ENCODE data around the gene DPT.

DPT gene

GRCh38 chr1:168656485-168656884, 72.5 kb downstream of the DPT start:
- no peak for DNase-seq (ENCODE audit: low spot score)

- no peak for DNase-seq (ENCODE audit: low spot score)
These were observed 74.6 kb downstream of the DPT start for GRCh38 chr1:168654198-168654915.

- DNase-seq (ENCODE audit: low spot score), result no peak
These were observed 75.4 kb downstream of the DPT start for GRCh38 chr1:168653567-168653966.

- DNase-seq (ENCODE audit: low spot score), result no peak
These were observed 83.3 kb downstream of the DPT start for GRCh38 chr1:168645721-168646120.
